Measurements from ENCODE around the gene BNIP5.

Gene BNIP5

GRCh38 chr6:36336779-36337241 is at the start of gene BNIP5:
BNIP5 (minus strand) TSS chr6:36336888; CDS start chr6:36330690, 6,198 bp downstream.
- peak in 1 of 10 donors; percentile 22 for DNase-seq
- intact Hi-C loops (cut with DNase I): no loop called here

GRCh38 chr6:36384095-36384494 is 47.4 kb upstream of the BNIP5 start:
- DNase-seq: no peak
- intact Hi-C loops (cut with DNase I): no loop called here

GRCh38 chr6:36383606-36384005 is 46.9 kb upstream of the BNIP5 start:
- DNase-seq: peak in 1 of 10 donors; percentile 3
- intact Hi-C loops (cut with DNase I): no loop called here

- intact Hi-C loops (cut with DNase I): no loop called here
- no peak for DNase-seq
Observed at GRCh38 chr6:36382976-36383375, 46.3 kb upstream of the BNIP5 start.

GRCh38 chr6:36381502-36382389 is 45.1 kb upstream of the BNIP5 start:
- intact Hi-C loops (cut with DNase I): no loop called here

GRCh38 chr6:36380166-36380565 is 43.5 kb upstream of the BNIP5 start:
- intact Hi-C loops (cut with DNase I): no loop called here
- peak in 1 of 10 donors; percentile 63 for DNase-seq

More at GRCh38 chr6:36381502-36382389, 45.1 kb upstream of the BNIP5 start:
- DNase-seq: peak in 1 of 10 donors; percentile 11

- peak in 1 of 10 donors; percentile 5 for DNase-seq
- intact Hi-C loops (cut with DNase I): no loop called here
Observed at GRCh38 chr6:36378936-36379335, 42.2 kb upstream of the BNIP5 start.

GRCh38 chr6:36378243-36378920 is 41.7 kb upstream of the BNIP5 start:
- DNase-seq: peak in 1 of 10 donors; percentile 35
- intact Hi-C loops (cut with DNase I): no loop called here

- peak in 1 of 10 donors; percentile 73 for DNase-seq
Observed at GRCh38 chr6:36377594-36377993, 40.9 kb upstream of the BNIP5 start.

GRCh38 chr6:36376742-36377141 is 40.1 kb upstream of the BNIP5 start:
- DNase-seq: peak in 1 of 10 donors; percentile 22

More at GRCh38 chr6:36377594-36377993, 40.9 kb upstream of the BNIP5 start:
- intact Hi-C loops (cut with DNase I): no loop called here

GRCh38 chr6:36376183-36376582 is 39.5 kb upstream of the BNIP5 start:
- intact Hi-C loops (cut with DNase I): no loop called here
- no peak for DNase-seq

More at GRCh38 chr6:36376742-36377141, 40.1 kb upstream of the BNIP5 start:
- intact Hi-C loops (cut with DNase I): no loop called here

- intact Hi-C loops (cut with DNase I): no loop called here
- DNase-seq: peak in 1 of 10 donors; percentile 56
Observed at GRCh38 chr6:36375644-36376155, 39.0 kb upstream of the BNIP5 start.

GRCh38 chr6:36374972-36375371 is 38.3 kb upstream of the BNIP5 start:
- intact Hi-C loops (cut with DNase I): no loop called here
- peak in 1 of 10 donors; percentile 49 for DNase-seq

GRCh38 chr6:36374194-36374593 is 37.5 kb upstream of the BNIP5 start:
- no peak for DNase-seq
- intact Hi-C loops (cut with DNase I): no loop called here

- peak in 1 of 10 donors; percentile 80 for DNase-seq
- intact Hi-C loops (cut with DNase I): no loop called here
Observed at GRCh38 chr6:36373368-36374019, 36.8 kb upstream of the BNIP5 start.

- intact Hi-C loops (cut with DNase I): no loop called here
- peak in 1 of 10 donors; percentile 49 for DNase-seq
Observed at GRCh38 chr6:36372088-36372487, 35.4 kb upstream of the BNIP5 start.

GRCh38 chr6:36371211-36371610 is 34.5 kb upstream of the BNIP5 start:
- DNase-seq: peak in 1 of 10 donors; percentile 67
- intact Hi-C loops (cut with DNase I): no loop called here

- intact Hi-C loops (cut with DNase I): no loop called here
- no peak for DNase-seq
Observed at GRCh38 chr6:36370638-36371037, 34.0 kb upstream of the BNIP5 start.

- DNase-seq: peak in 2 of 10 donors; percentile 46 to 60
- intact Hi-C loops (cut with DNase I): loop anchor here (10.0 kb wide), 1 partner anchor 244 kb away; no protein-coding TSS in a partner anchor
Observed at GRCh38 chr6:36368921-36369865, 32.5 kb upstream of the BNIP5 start.
